IPS DF 4.7 (cell line): ENCODE data around the gene KLLN.
"Not testable (repeated sequence)": the region's sequence is repeated elsewhere in the genome, so short reads cannot be mapped to it uniquely, and the experiment has no call there.

Experiments used
- DNase-seq: peaks from one replicate; pipeline ENCODE4 v3.0.0-alpha.2; 2013; ENCODE audit warnings: low spot score; ENCODE audit errors: extremely low read depth

KLLN gene

DNA sequence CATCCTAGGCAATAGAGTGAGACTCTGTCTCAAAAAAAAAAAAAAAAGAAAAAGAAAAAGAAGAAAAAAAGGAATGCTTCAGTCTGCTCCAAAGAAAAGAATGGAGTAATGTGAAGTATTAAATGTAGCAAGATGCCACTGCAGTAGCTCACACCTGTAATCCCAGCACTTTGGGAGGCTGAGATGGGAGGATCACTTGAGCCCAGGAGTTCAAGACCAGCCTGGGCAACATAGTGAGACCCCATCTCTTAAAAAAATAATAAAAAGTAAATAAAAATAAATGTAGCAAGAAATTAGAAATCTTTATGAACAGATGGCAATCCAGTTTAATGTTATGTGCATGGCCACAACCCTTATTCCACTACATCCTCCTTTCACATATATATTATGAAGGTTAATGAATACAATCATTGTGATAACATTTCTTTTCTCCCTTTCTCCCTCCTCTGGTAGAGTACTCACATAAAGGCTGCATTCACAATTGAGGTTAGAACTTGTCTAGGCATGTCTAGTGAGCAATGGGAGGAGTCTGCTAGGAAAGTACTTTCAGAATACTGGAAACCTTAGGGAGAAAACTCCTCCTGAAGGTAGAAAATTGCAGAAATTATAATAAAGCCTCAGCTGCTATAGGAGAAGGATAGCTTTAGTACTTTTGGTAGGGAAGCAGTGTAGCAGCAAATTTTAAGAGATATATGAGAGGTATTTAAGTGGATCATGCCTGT is 20.4 kb downstream of the KLLN start:
- no peak for DNase-seq

DNA sequence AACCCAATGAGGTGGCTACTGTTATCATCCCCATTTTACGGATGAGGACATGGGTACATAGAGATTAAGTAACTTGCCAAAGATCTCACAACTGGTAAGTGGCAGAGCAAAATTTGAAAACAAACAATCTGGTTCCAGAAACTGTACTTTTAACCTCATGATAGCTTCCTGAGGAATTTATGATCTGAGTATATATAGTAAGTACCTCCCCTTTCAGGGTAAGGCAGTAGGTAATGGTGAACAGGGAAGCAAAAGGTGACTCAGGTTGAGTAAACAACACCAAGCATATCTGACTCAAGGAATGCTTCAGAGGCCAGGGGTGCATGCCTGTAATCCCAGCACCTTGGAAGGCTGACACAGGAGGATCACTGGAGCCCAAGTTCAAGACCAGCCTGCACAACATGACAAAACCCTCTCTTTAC is 21.1 kb downstream of the KLLN start:
- no peak for DNase-seq

DNA sequence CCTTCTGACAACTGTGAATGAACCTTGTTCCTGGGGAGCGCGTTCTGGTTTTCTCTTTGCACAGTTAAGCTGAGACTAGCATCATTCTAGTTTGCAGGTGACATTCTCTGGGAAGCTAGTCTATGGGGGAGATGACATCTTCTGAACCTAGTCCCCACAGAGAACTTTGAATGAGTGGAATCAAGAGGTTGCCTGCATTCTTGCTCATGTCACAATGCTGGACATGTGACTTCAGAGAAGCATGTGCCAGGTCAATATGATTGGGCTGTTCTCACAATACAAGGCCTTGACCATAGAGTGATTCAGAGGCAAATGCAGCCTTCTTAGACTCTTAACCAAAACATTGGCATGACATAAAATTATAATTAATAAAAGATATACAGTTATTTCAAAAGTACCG is 22.1 kb downstream of the KLLN start:
- DNase-seq = no peak

DNA sequence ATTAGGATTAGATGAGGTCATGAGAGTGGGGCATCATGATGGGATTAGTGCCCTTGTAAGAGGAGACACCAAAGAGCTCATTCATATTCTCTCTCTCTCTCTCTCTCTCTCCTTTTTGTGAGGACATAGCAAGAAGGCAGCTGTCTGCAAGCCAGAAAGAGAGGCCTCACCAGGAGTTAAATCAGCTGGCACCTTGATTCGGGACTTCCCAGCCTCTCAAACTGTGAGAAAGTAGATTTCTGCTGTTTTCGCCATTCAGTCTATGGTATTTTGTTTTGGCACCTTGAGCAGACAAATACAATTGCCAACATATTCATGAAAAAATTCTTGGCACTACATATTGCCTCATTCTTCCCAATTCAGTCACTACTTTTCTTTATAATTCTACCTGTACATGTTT is 24.7 kb downstream of the KLLN start:
- no peak for DNase-seq

DNA sequence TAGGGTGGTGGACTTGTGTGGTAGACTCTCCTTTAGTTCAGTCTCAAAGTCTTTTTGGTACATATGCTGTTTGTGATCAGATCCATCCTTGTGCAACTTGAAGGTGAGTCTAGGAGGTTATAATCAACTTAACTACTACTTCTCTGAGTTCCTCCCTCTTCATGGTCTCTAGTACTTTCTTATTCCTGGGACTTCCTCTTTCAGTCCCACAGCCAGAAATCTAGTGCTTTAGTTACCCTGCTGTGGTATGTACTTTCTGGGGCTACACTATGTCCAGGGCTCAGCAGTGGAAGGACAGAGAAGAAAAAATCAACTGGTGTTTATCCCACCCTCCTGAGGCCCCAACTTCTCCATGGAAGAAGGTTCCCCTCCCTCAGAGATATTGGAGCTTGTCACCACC is 25.9 kb downstream of the KLLN start:
- no peak for DNase-seq

DNA sequence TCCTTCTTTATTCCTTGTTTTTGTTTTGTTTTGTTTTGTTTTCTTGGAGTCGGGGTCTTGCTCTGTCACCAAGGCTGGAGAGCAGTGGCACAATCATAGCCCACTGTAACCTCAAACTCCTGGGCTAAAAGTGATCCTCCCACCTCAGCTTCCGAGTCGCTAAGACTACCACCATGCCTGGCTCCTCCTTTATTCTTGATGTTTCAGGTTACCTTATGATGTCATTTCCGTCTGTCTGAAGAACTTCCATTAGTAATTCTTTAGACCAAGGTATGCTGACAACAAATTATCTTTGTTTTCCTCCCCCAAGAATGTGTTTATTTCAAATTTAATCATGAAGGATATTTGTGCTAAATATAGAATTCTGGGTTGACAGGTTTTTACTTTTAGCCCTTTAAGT is 27.2 kb downstream of the KLLN start:
- DNase-seq = no peak

DNA sequence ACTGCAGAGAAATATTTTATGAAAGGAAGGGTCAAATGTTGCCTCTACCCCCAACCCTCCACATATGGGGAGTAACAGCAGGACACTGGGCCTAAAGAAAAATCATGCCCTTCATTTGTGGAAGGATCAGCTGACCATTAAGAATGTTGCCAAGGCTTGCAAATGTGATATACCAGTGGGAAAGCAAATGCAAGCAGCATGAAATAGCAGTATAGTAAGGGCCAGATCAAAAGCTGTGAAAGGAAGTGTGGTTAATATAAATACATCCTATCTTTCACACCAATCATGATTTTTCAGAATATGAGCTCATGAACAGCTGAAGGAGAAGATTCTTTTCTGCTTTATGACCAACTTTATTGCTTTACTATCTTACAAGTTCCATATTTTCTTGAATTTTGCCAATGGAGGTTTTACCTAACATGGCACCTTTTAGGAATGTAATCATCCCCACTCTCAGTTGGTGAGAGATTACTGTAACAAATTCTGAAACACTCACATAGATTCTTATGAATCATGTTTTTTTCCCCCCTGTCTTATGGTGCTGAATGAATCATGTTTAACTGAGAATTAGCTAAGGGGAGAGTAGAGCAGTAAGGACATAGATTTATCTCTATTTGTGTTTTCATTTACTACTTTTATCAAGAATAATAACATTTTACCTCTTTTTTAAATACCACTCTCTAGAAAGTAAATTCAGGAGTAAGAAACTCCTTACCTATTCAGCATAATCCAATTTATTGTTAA is 33.2 kb downstream of the KLLN start:
- no peak for DNase-seq

- not testable (repeated sequence) for DNase-seq
Observed at GRCh38 chr10:87829051-87829450, 34.3 kb downstream of the KLLN start.

- no peak for DNase-seq
Observed at GRCh38 chr10:87827681-87828080, 35.7 kb downstream of the KLLN start.

GRCh38 chr10:87826653-87827052 is 36.7 kb downstream of the KLLN start:
- no peak for DNase-seq

DNA sequence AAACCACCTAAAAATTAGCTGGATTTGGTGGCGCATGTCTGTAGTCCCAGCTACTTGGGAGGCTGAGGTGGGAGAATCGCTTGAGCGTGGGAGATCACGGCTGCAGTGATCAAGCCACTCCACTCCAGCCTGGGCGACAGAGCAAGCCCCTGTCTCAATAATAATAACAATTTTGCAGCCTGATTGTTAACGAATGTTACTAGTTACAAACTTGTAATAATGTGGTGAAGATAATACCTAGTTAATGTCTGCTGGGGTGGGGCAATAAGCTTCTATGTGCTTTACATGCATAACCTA is 44.1 kb downstream of the KLLN start:
- no peak for DNase-seq

GRCh38 chr10:87818505-87819288 is 44.6 kb downstream of the KLLN start:
- no peak for DNase-seq

DNA sequence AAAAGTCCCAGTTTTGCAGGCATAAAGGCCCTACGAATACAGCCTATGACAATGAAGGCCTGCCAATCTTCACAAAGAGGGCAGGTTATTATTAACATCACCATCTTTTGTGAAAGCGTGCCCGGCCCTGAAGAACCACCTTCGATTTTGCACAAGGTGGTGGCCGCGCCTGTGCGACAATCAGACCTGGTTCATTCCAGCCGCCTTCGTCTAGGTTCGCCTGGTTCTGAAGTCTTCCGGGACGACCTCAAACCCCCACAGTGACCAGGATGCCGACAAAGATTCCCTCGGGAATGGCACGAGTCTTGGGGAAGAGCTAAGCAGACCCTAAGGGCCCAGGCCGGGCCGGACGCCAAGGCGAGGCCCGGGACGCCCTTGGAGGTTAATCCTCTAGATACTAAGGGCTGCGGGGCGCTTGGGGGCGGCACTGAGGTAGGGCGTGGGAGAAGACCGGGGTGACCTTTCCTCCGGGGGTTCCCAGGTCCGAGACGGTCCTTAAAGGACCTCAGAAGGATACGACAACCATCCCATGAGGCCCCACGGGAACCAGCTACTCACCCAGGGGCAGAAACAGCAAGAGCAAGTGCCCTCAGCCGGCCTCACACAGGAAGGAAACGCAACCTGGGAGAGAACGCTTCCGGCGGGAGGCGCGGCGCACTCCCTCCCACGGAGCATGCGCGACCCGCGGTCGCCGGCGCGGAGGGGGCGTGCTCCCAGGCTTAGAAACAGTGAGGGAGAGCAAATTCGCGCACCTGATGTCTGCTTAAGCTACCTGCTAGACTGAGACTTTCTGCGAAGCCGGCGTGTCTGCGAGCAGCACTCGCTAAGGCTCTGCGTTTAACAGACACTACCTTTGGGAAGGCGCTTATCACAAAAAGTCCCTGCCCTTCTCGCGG is 45.5 kb downstream of the KLLN start, which contains the start of gene ATAD1:
Gene ATAD1, minus strand, starts transcription at position 618 of the 896 bp plus-strand sequence. CDS start 3,627 bp downstream, outside the sequence.
- peak; percentile 49 for DNase-seq

GRCh38 chr10:87816898-87817608 is 46.3 kb downstream of the KLLN start:
- no peak for DNase-seq

- no peak for DNase-seq
Observed at GRCh38 chr10:87816163-87816897, 47.0 kb downstream of the KLLN start.
